Endothelial cell of umbilical vein (primary cell): ENCODE measurements around the gene MAP1B. TPM values are rescaled to one million over a fixed set of nuclear protein-coding genes. Genes with fewer than 3 reads are reported as not detected.

Experiments used
- BruUV-seq: library from RNA; stranded (reverse); fragments of 400-500 nt; replicated peaks from 2 replicates; lab custom pipeline; 2021; lab: Mats Ljungman, UMichigan
- CTCF ChIA-PET: fragments of 300-600, 350-600 bp; sonication (Branson Sonifier 250); formaldehyde crosslinking; loops from one replicate; lab custom pipeline; 2021; ENCODE audit warnings: antibody characterized with exemption, inconsistent platforms; lab: Charles Lee
- POLR2A ChIA-PET: fragments of 300-600, 350-600 bp; sonication (Branson Sonifier 250); formaldehyde crosslinking; loops from one replicate; lab custom pipeline; 2021; ENCODE audit warnings: antibody characterized with exemption, inconsistent platforms; lab: Charles Lee
- DNase-seq: peaks from one replicate; pipeline ENCODE4 v3.0.0-alpha.2; 2011; ENCODE audit warnings: low read depth, low spot score
- FAIRE-seq: peaks from 2 replicates; lab custom pipeline; 2011; peaks lifted over from hg19 to GRCh38; lab: Jason Lieb, UNC
- H2AFZ ChIP-seq: 2 replicates; pipeline ENCODE4 v1.6.0; 2012; ENCODE audit warnings: low read depth, low read length, control low read depth, inconsistent platforms
- H3K27ac ChIP-seq: 2 replicates; pipeline ENCODE4 v1.5.1; 2011; ENCODE audit warnings: low read depth, mild to moderate bottlenecking, control low read depth, low read length, moderate library complexity; ENCODE audit not compliant: insufficient read depth
- H3K27me3 ChIP-seq, 2 experiments: 2 replicates each; pipeline versions ENCODE4 v1.6.0 to v1.6.1; 2011; ENCODE audit warnings: low read length in 2 of 2, mixed read lengths in 1 of 2; ENCODE audit not compliant: control insufficient read depth in 2 of 2, insufficient read depth in 2 of 2
- H3K36me3 ChIP-seq, 2 experiments: 2 replicates in 1 of 2; 3 replicates in 1 of 2; pipeline ENCODE4 v1.5.1; 2011; ENCODE audit warnings: low read length in 2 of 2, mild to moderate bottlenecking in 1 of 2, moderate library complexity in 1 of 2; ENCODE audit not compliant: control insufficient read depth in 2 of 2, insufficient read depth in 2 of 2; ENCODE audit errors: extremely low read depth in 1 of 2
- H3K4me1 ChIP-seq: 3 replicates; pipeline ENCODE4 v1.5.1; 2011; ENCODE audit warnings: mild to moderate bottlenecking, low read length; ENCODE audit not compliant: control insufficient read depth, insufficient read depth; ENCODE audit errors: extremely low read depth
- H3K4me2 ChIP-seq: 2 replicates; pipeline ENCODE4 v1.6.1; 2011; ENCODE audit warnings: low read length, control low read depth, mixed read lengths; ENCODE audit not compliant: insufficient read depth
- H3K4me3 ChIP-seq, 3 experiments: fragments of 200-600 bp in 1 of 3; sonication (generic), shearing (Covaris generic) in 1 of 3; replicated peaks in 1 of 3; 2 replicates each; pipeline ENCODE4 v1.5.1; 2011 to 2016; ENCODE audit warnings: control low read depth in 3 of 3, low read length in 3 of 3, mild to moderate bottlenecking in 2 of 3, inconsistent platforms in 1 of 3, low read depth in 1 of 3, moderate library complexity in 1 of 3; ENCODE audit not compliant: insufficient read depth in 1 of 3
- H3K79me2 ChIP-seq: 2 replicates; pipeline ENCODE4 v1.6.0; 2012; ENCODE audit warnings: low read length, inconsistent platforms; ENCODE audit not compliant: control insufficient read depth, insufficient read depth
- H3K9ac ChIP-seq: replicated peaks from 2 replicates; pipeline ENCODE3; 2011; ENCODE audit warnings: low read length, control low read depth; ENCODE audit not compliant: insufficient read depth; ENCODE audit errors: extremely low read depth
- H3K9me1 ChIP-seq: replicated peaks from 3 replicates; pipeline ENCODE4 v1.6.0; 2011; ENCODE audit warnings: mild to moderate bottlenecking, low read length; ENCODE audit not compliant: control insufficient read depth, insufficient read depth; ENCODE audit errors: extremely low read depth
- H3K9me3 ChIP-seq: replicated peaks from 2 replicates; pipeline ENCODE4 v1.5.1; 2012; ENCODE audit warnings: low read length, inconsistent platforms; ENCODE audit not compliant: control insufficient read depth, insufficient read depth
- H4K20me1 ChIP-seq: replicated peaks from 2 replicates; pipeline ENCODE3; 2011; ENCODE audit warnings: mild to moderate bottlenecking, low read length; ENCODE audit not compliant: control insufficient read depth, insufficient read depth; ENCODE audit errors: extremely low read depth
- EZH2 ChIP-seq: IDR thresholded peaks from 2 replicates; pipeline ENCODE4 v1.6.1; 2012; ENCODE audit warnings: borderline replicate concordance, low read depth, mild to moderate bottlenecking, moderate library complexity, low read length, inconsistent platforms; ENCODE audit not compliant: severe bottlenecking
- GATA2 ChIP-seq: IDR thresholded peaks from 2 replicates; pipeline ENCODE4 v1.7.0; 2011; ENCODE audit warnings: low read depth, mild to moderate bottlenecking, moderate library complexity, mixed read lengths, low read length; ENCODE audit not compliant: insufficient read length, insufficient read depth
- MYC ChIP-seq: IDR thresholded peaks from one replicate; pipeline ENCODE4 v1.6.1; 2011; ENCODE audit warnings: mild to moderate bottlenecking, low read depth, low read length
- POLR2A ChIP-seq: IDR thresholded peaks from 2 replicates; pipeline ENCODE4 v1.6.1; 2012; ENCODE audit warnings: low read depth, mild to moderate bottlenecking, control low read depth, low read length
- dilution Hi-C: fragments of 300-500 bp; cut with MboI; formaldehyde crosslinking; loops from one replicate; pipeline ENCODE4 v1.15.0; 2019; ENCODE audit warnings: low sequenced_read_pairs; ENCODE audit not compliant: extremely low pct_ligation_motif_present
- intact Hi-C: fragments of 100-400 bp; cut with micrococcal nuclease; formaldehyde crosslinking; loops from one replicate; pipeline ENCODE4 v1.10.0; 2022
- polyA plus RNA-seq, 4 experiments: library from polyadenylated mRNA; depleted of rRNA in 3 of 4; stranded (reverse) in 3 of 4; unstranded in 1 of 4; fragments of >200 nt; gene quantifications; 2 replicates each; pipeline versions ENCODE4 v1.2.1 to v1.2.3, GENCODE V29; 2011 to 2012; ENCODE audit warnings: missing spikeins in 1 of 4
- total RNA-seq: library from RNA; stranded (reverse); gene quantifications from 2 replicates; pipeline ENCODE4 v1.2.3, GENCODE V29; 2021
- TF ChIP-seq, protein P1 (sequence below): IDR thresholded peaks from 2 replicates; pipeline ENCODE4 v1.6.1; 2011; ENCODE audit not compliant: insufficient read depth, insufficient read length
- TF ChIP-seq, protein P2 (sequence below), 2 donors: IDR thresholded peaks; 1 replicate in 1 of 2; 2 replicates in 1 of 2; pipeline ENCODE4 v1.5.1; 2011; ENCODE audit warnings: low read length in 2 of 2, mild to moderate bottlenecking in 2 of 2, moderate library complexity in 2 of 2, control low read depth in 1 of 2, inconsistent platforms in 1 of 2, low read depth in 1 of 2; ENCODE audit not compliant: insufficient read depth in 1 of 2; ENCODE audit errors: extremely low read depth in 1 of 2

The MAP1B gene
- total and polyA plus RNA-seq, 2 donors (not counting 3 experiments of a cell fraction or from before 2014, with no cell fraction given), result 55.9 to 263 TPM

- Histone ChIP-seq H3K4me3 (no peak overlapping the region), H3K79me2 (no peaks in the 10 kb centered on the region), H3K9ac (no peak overlapping the region), H3K4me2 (no peak overlapping the region), H3K27me3 (peaks cover 3 to 4% of the 10 kb centered on the region in 2 experiments), H3K9me3 (no peaks in the 10 kb centered on the region), H4K20me1 (no peaks in the 10 kb centered on the region), H2AFZ (no peak overlapping the region), H3K4me1 (peaks cover 11% of the 10 kb centered on the region), H3K36me3 (no peaks in the 10 kb centered on the region), H3K9me1 (no peaks in the 10 kb centered on the region), H3K27ac (no peak overlapping the region)
- ChIA-PET CTCF (interaction anchor here (1.1 kb wide), 2 partner anchors 8 to 14 kb away, joined by 3 read pairs; no protein-coding TSS in a partner anchor), POLR2A (no interaction called here)
- no peak for FAIRE-seq
- no TSS peak for BruUV-seq
- TF ChIP-seq MYC (no peak), GATA2 (no peak), POLR2A (no peak), EZH2 (no peak)
- TF ChIP-seq, protein P1, sequence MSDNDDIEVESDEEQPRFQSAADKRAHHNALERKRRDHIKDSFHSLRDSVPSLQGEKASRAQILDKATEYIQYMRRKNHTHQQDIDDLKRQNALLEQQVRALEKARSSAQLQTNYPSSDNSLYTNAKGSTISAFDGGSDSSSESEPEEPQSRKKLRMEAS, result no peak
- TF ChIP-seq, protein P2, sequence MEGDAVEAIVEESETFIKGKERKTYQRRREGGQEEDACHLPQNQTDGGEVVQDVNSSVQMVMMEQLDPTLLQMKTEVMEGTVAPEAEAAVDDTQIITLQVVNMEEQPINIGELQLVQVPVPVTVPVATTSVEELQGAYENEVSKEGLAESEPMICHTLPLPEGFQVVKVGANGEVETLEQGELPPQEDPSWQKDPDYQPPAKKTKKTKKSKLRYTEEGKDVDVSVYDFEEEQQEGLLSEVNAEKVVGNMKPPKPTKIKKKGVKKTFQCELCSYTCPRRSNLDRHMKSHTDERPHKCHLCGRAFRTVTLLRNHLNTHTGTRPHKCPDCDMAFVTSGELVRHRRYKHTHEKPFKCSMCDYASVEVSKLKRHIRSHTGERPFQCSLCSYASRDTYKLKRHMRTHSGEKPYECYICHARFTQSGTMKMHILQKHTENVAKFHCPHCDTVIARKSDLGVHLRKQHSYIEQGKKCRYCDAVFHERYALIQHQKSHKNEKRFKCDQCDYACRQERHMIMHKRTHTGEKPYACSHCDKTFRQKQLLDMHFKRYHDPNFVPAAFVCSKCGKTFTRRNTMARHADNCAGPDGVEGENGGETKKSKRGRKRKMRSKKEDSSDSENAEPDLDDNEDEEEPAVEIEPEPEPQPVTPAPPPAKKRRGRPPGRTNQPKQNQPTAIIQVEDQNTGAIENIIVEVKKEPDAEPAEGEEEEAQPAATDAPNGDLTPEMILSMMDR (IDR thresholded peaks at IDR 0.05; ENCODE audit: extremely low read depth in 1 of 2, insufficient read depth in 1 of 2, low read depth in 1 of 2, low read length in 2 of 2), result no peak
- dilution Hi-C loops (no loop called here), intact Hi-C loops (no loop called here)
- DNase-seq, result no peak
Measured at GRCh38 chr5:72075461-72075860, 31.8 kb upstream of the MAP1B start.
